ENCODE measurements around the gene ELMO3. TPM values are rescaled to one million over a fixed set of nuclear protein-coding genes. Genes with fewer than 3 reads are reported as not detected.

Gene ELMO3
- 1 to 10 TPM; 6.2 to 9.8 TPM for total RNA-seq

DNA sequence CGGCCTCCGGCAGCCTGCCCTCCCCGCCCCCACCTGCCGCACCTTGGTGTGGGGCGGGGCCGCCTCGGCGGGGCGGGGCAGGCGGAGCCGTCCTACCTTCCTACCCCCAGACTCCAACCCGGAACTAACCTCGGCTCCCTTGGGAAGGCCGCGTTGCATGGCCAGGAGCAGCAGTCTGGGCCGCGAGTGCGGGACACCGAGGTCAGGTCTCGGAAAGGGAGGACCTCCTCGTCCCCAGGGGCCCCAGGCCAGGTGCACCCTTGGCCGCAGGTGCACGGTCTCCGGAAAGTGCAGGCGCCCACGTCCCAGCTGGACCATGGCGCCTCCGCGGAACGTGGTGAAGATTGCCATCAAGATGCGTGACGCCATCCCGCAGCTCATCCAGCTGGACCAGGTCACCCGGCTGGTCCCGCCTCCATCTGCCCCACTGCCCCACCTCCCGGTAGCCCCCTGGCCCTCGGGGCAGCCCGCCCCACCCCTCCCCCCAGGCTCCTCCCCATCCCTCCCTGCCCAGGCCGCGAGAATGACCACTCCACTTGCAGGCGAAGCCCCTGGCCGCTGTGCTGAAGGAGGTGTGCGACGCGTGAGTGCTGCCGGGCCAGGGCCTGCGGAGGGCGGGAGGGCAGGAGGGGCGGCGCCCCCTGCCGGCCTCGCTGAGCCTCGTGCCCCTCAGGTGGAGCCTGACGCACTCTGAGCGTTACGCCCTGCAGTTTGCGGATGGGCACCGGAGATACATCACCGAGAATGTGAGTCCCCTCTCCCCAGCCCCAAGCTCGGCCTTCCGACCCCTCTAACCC is at the start of gene ELMO3:
TSS of gene ELMO3 (plus strand) at position 121 of the 797 bp plus-strand sequence. CDS start at position 317, 196 bp downstream.
- CTCF ChIA-PET = interaction anchor here (1.0 to 3.2 kb wide), 5 partner anchors 9 to 246 kb away, joined by 4 to 19 read pairs (median 6); partner anchors contain the start of genes FHOD1 and TMEM208
- DNase-seq = no peak
- H3K27me3 Mint-ChIP-seq = no peaks in the 10 kb centered on the region
- H3K9me3 Mint-ChIP-seq (ENCODE audit: low read depth) = no peaks in the 10 kb centered on the region
- peaks cover 26% of the 10 kb centered on the region for H3K4me1 Mint-ChIP-seq
- H3K36me3 Mint-ChIP-seq = peaks cover 39% of the 10 kb centered on the region
- ATAC-seq = no peak
- H3K4me3 Mint-ChIP-seq = no peak within 1 kb of the TSS
- H3K27ac Mint-ChIP-seq = no peak within 1 kb of the TSS

DNA sequence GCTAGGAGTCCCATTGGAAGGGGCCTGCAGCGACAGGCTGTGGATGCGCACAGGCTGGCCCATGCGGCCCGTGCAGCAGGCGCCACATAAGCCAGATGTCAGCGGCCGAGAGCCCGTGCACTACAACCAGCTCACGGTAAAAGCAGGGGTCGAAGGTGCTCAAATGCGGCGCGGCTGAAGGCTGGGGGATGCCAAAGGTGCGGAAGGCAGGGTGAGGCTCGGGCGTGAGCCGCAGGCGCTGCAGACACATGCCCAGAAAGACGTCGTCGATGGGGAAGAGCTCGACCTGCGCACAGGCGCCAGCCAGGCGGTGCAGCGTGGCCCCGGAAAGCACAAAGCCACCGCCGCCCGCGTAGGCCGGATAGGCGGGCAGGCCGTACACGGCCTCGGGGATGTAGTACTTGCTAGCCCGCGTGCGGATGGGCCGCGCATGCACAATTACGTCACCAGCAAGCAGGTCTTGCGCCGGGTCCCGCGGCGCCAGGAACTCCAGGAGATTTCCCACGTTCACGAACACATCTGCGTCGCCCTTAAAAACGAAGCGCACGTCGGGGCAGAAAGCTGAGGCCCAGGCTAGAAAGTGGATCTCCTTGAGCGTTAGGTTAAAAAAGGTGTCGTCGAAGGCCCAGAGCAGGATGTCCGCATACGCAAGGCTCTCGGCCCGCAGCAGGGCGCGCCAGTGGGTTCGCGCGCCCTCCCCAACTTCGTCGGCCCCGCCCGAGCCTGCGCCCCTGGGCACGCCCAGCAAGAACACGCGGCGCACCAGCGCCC is 49.5 kb upstream of the ELMO3 start:
- peaks cover 28% of the 10 kb centered on the region for H3K4me1 Mint-ChIP-seq
- H3K27ac Mint-ChIP-seq = no peak overlapping the region
- no peak for DNase-seq
- H3K27me3 Mint-ChIP-seq = no peaks in the 10 kb centered on the region
- H3K4me3 Mint-ChIP-seq = peak overlapping the region; percentile 37
- ATAC-seq = peak; percentile 21
- peaks cover 22% of the 10 kb centered on the region for H3K36me3 Mint-ChIP-seq
- no peaks in the 10 kb centered on the region for H3K9me3 Mint-ChIP-seq (ENCODE audit: low read depth)
- CTCF ChIA-PET = interaction anchor here (0.7 to 17.0 kb wide), 5 partner anchors 9 to 135 kb away, joined by 3 to 395 read pairs (median 3); no protein-coding TSS in a partner anchor

DNA sequence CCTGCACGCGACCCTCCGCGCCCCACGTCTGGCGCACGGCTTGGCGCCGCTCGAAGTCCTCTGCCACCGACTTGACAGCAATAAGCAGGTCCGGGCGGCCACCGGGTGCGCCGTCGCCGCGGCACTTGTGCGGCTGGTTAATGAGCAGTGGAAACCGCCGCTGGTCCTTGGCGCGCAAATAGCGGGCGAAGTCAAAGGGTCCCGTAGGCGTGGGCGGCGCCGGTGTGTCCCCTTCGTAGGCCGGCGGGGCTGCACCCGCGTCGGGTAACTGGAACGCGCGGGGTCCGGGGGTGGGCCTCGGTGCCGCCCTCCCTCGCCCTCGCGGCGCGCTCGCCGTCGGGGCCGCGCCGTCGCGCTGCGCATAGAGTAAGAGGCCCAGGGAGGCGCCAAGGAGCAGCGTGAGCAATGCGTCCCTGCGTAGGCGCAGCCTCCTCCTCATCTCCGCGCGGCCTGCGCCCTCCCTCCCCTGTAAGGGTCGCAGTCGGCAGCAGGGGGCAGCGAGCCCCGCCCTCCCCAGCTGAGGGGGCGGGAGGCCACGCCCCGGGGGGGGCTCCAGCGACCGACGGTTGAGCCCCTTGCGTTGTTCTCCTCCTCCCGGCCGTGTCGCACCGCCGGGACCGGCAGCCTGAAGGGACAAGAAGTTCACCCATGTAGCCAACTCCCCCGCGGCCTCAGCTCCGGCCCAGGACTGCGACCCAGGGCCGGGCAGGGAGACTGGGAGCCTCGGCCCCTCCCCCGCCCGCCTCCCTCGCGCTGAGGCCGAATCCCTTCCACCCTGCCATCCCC is 48.7 kb upstream of the ELMO3 start:
- H3K27ac Mint-ChIP-seq = no peak overlapping the region
- H3K36me3 Mint-ChIP-seq = peaks cover 22% of the 10 kb centered on the region
- peak overlapping the region; percentile 62 for H3K4me3 Mint-ChIP-seq
- DNase-seq (peak; percentile 65), ATAC-seq (peak; percentile 75)
- H3K4me1 Mint-ChIP-seq = peaks cover 30% of the 10 kb centered on the region
- H3K9me3 Mint-ChIP-seq (ENCODE audit: low read depth) = no peaks in the 10 kb centered on the region
- H3K27me3 Mint-ChIP-seq = no peaks in the 10 kb centered on the region
- CTCF ChIA-PET = interaction anchor here (0.6 to 17.0 kb wide), 14 partner anchors 9 to 192 kb away, joined by 3 to 395 read pairs (median 4); partner anchors contain the start of genes FBXL8, NOL3, SLC9A5 and TRADD

DNA sequence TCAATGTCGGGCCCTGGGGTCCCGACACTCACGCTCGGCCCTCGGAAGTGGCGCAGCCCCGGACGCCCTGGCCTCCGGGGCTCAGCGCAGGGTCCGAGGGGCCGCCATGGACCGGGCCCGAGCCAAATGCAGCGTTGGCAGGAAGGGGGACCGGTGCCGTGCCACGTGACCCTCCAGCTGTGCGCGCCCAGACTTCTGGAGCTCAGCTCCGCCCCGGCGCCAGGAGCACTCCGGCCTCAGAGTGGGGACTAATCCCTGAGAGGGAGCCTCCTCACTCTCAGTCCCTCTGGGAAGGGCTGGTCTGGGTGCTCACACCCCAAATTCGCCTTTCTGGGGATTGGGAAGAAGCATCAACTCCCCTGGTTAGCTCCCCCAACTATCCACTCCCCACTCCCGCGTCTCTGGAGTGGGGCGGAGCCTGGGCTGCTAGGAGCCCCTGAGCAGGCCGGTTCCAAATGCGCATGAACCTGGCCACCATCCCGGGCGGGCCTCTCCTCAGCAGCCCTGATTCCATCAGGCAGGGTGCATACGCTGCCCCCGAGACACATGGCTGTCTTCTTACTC is 48.0 kb upstream of the ELMO3 start, which contains the start of gene B3GNT9:
TSS of gene B3GNT9 (minus strand) at position 166 of the 564 bp plus-strand sequence. CDS start 513 bp downstream, outside the sequence.
- no peaks in the 10 kb centered on the region for H3K27me3 Mint-ChIP-seq
- H3K36me3 Mint-ChIP-seq = peaks cover 22% of the 10 kb centered on the region
- H3K27ac Mint-ChIP-seq = peak within 1 kb of the TSS; percentile 11
- peaks cover 33% of the 10 kb centered on the region for H3K4me1 Mint-ChIP-seq
- peak within 1 kb of the TSS; percentile 62 for H3K4me3 Mint-ChIP-seq
- ATAC-seq (peak; percentile 48), DNase-seq (peak; percentile 67)
- no peaks in the 10 kb centered on the region for H3K9me3 Mint-ChIP-seq (ENCODE audit: low read depth)
- CTCF ChIA-PET = interaction anchor here (0.6 to 17.0 kb wide), 17 partner anchors 9 to 197 kb away, joined by 3 to 395 read pairs (median 4); partner anchors contain the start of genes FBXL8, NOL3, SLC9A5 and TRADD

DNA sequence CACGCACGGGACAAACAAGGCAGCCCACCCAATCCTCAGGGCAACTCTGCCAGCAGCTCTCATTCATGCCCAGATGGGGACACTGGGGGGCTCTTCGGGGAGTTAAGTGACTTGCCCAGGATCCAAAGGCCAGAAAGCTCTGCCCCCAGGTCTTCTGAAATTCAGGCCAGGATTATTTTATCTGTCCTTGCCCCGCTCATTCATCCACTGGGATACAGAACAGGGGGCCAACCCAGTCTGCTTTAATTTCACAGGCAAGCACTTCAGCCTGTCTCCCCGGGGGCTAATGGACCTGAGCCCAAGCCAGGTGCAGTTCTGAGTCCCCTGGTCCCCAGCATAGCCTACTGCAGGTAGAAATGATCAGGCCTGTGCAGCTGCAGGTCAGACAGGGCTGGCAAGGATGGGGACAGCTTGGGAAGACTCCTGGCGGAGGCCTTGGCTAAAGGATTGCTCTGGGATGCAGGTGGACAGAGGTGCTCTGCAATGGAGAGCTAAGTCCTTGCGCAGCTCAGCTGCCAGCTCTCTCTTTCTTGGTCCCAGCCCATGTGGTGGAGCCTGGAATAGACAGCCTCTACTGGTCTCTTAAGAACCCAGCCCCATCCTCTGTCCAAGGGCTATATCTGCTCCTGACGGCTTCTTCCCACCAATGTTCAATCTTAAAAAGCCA is 47.4 kb upstream of the ELMO3 start:
- H3K36me3 Mint-ChIP-seq = peaks cover 22% of the 10 kb centered on the region
- CTCF ChIA-PET = interaction anchor here (0.8 to 17.0 kb wide), 17 partner anchors 8 to 204 kb away, joined by 3 to 395 read pairs (median 4); partner anchors contain the start of genes FBXL8, NOL3, SLC9A5 and TRADD
- ATAC-seq = no peak
- H3K27ac Mint-ChIP-seq = no peak overlapping the region
- no peaks in the 10 kb centered on the region for H3K9me3 Mint-ChIP-seq (ENCODE audit: low read depth)
- no peak for DNase-seq
- H3K4me3 Mint-ChIP-seq = peak overlapping the region; percentile 62
- H3K4me1 Mint-ChIP-seq = peaks cover 40% of the 10 kb centered on the region
- no peaks in the 10 kb centered on the region for H3K27me3 Mint-ChIP-seq

- no peak for ATAC-seq
- H3K9me3 Mint-ChIP-seq (ENCODE audit: low read depth) = no peaks in the 10 kb centered on the region
- CTCF ChIA-PET = interaction anchor here (0.6 to 17.0 kb wide), 73 partner anchors 7 to 281 kb away, joined by 3 to 395 read pairs (median 6); partner anchors contain the start of genes CES3, FHOD1, HSF4 and NOL3
- peaks cover 12% of the 10 kb centered on the region for H3K36me3 Mint-ChIP-seq
- H3K4me1 Mint-ChIP-seq = peaks cover 58% of the 10 kb centered on the region
- DNase-seq = no peak
- no peak overlapping the region for H3K27ac Mint-ChIP-seq
- H3K27me3 Mint-ChIP-seq = no peaks in the 10 kb centered on the region
- H3K4me3 Mint-ChIP-seq = peak overlapping the region; percentile 68
Measured at GRCh38 chr16:67154578-67155294, 44.2 kb upstream of the ELMO3 start.

- Mint-ChIP-seq H3K9me3 (ENCODE audit: low read depth) (no peaks in the 10 kb centered on the region), H3K4me3 (peak overlapping the region; percentile 68), H3K4me1 (peaks cover 59% of the 10 kb centered on the region), H3K36me3 (peaks cover 12% of the 10 kb centered on the region), H3K27ac (no peak overlapping the region), H3K27me3 (no peaks in the 10 kb centered on the region)
- peak; percentile 42 for ATAC-seq
- CTCF ChIA-PET = interaction anchor here (0.6 to 17.0 kb wide), 71 partner anchors 8 to 281 kb away, joined by 3 to 395 read pairs (median 6); partner anchors contain the start of genes CES3, FHOD1, HSF4 and NOL3
- DNase-seq = peak; percentile 84
Measured at GRCh38 chr16:67155295-67156142, 43.4 kb upstream of the ELMO3 start.

DNA sequence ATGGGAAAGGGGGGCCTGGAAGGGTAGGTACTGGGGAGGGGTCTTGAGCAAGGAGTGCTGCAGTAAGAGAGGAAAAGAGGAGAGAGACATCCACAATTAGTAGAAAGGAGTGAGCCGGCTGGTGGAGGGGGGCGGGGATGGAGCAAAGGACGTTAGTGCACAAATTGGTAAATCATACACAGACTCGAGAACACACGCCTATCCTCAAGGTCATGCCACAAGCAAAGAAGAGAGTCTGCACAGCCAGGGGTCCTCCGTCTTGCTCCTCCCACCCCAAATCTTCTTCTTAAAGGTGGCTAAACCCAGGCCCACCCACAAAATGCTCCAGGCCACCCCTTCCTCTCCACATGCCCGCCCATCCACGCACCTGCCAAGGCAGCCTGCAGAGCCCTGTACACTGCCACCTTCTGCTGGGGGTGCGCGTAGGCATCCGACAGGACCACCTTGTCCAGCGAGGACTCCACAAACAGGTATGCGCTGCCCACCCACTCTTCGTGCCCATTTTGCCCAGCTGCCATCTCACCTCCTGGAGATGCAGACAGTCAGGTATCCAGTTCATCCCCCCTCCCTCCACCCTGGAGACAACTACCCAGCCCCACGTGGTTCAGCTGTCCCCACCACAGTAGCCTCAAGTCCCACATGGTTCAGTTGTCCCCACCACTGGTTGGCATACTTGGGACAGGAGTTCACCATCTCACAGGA is 42.6 kb upstream of the ELMO3 start:
- Mint-ChIP-seq H3K9me3 (ENCODE audit: low read depth) (no peaks in the 10 kb centered on the region), H3K27ac (peak overlapping the region; percentile 33), H3K27me3 (no peaks in the 10 kb centered on the region), H3K4me3 (no peak overlapping the region), H3K36me3 (peaks cover 12% of the 10 kb centered on the region), H3K4me1 (peaks cover 58% of the 10 kb centered on the region)
- DNase-seq (no peak), ATAC-seq (no peak)
- CTCF ChIA-PET = interaction anchor here (1.2 to 17.0 kb wide), 27 partner anchors 12 to 209 kb away, joined by 3 to 395 read pairs (median 10); partner anchors contain the start of genes CES3 and NOL3

DNA sequence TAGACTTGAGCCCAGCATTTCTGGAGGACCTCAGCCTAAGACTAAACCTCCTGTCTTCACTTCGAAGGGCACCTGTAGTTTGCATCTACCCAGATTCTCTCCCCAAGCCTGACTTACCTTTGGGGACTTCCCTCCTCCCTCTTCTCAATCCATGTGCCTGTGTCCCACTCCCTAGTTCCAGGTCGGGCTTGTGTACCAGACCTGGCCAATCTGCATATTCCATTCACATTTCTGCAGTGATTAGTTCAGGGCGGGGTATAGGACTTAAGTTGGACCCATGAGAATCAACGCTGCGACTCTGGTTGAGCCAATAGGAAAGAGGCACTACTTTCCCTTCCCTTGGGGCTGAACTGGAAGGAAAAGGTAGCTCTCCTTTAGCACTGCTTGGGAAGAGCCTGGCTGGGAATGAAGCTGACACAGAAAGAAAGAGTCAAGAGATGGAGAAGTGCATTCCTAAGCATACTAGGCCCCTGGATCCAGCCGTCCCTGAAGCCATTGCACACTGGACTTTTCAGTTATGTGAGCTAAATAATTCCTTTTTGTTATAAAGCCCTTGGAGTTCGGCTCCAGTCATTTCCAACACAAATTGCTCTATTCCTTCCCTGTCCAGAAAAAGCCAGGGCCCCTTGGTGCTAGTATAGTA is 41.7 kb upstream of the ELMO3 start:
- DNase-seq = no peak
- Mint-ChIP-seq H3K9me3 (ENCODE audit: low read depth) (no peaks in the 10 kb centered on the region), H3K27ac (peak overlapping the region; percentile 97), H3K4me1 (peaks cover 58% of the 10 kb centered on the region), H3K36me3 (peaks cover 16% of the 10 kb centered on the region), H3K27me3 (peaks cover under 1% of the 10 kb centered on the region), H3K4me3 (no peak overlapping the region)
- CTCF ChIA-PET = interaction anchor here (1.0 to 17.0 kb wide), 14 partner anchors 11 to 213 kb away, joined by 3 to 395 read pairs (median 8); partner anchors contain the start of genes CES3, MATCAP1 and NOL3
- ATAC-seq = no peak

All from activated CD8-positive, alpha-beta memory T cell treated with anti-CD3 and anti-CD28 coated beads, Interleukin-2, amount 10 ng/mL, durations not matched to agents 7 days and 5 days (primary cell).